Endothelial cell (in vitro differentiated cells): Measurements from ENCODE around the gene MYO9B. TPM values are rescaled to one million over a fixed set of nuclear protein-coding genes. Genes with fewer than 3 reads are reported as not detected.

Source experiments
- DNase-seq: peaks from one replicate; pipeline ENCODE4 v3.0.0; 2021; ENCODE audit warnings: low spot score
- H3K27ac Mint-ChIP-seq: one replicate; pipeline ENCODE4 v1.8.0; 2021; ENCODE audit warnings: mixed read lengths, inconsistent platforms; ENCODE audit not compliant: unreplicated experiment
- H3K27me3 Mint-ChIP-seq: one replicate; pipeline ENCODE4 v1.8.0; 2021; ENCODE audit warnings: mild to moderate bottlenecking, moderate library complexity, mixed read lengths, inconsistent platforms; ENCODE audit not compliant: unreplicated experiment
- H3K36me3 Mint-ChIP-seq: one replicate; pipeline ENCODE4 v1.8.0; 2021; ENCODE audit warnings: mild to moderate bottlenecking, low read depth, mixed read lengths, inconsistent platforms; ENCODE audit not compliant: unreplicated experiment
- H3K4me1 Mint-ChIP-seq: one replicate; pipeline ENCODE4 v1.8.0; 2021; ENCODE audit warnings: mild to moderate bottlenecking, mixed read lengths, inconsistent platforms; ENCODE audit not compliant: unreplicated experiment
- H3K4me3 Mint-ChIP-seq: one replicate; pipeline ENCODE4 v1.8.0; 2021; ENCODE audit warnings: mild to moderate bottlenecking, mixed read lengths, inconsistent platforms; ENCODE audit not compliant: unreplicated experiment
- H3K9me3 Mint-ChIP-seq: one replicate; pipeline ENCODE4 v1.8.0; 2021; ENCODE audit warnings: mixed read lengths, inconsistent platforms; ENCODE audit not compliant: unreplicated experiment
- CTCF ChIP-seq: fragments of 200-600 bp; sonication (generic); IDR thresholded peaks from one replicate; pipeline ENCODE4 v1.5.0; 2021; ENCODE audit warnings: antibody characterized with exemption; ENCODE audit not compliant: unreplicated experiment
- total RNA-seq: library from RNA; stranded (reverse); fragmentation: NEBNext Ultra II Directional; extraction: Animal tissue kit (Norgen Biotek cat#: 25700); gene quantifications from one replicate; pipeline ENCODE4 v1.2.1, GENCODE V29; 2021; ENCODE audit not compliant: unreplicated experiment

The MYO9B gene
- total RNA-seq, 1 donor from 2014 or later, result 62.4 TPM

- Mint-ChIP-seq H3K4me3 (no peak overlapping the region), H3K4me1 (no peaks in the 10 kb centered on the region), H3K27me3 (peaks cover 3% of the 10 kb centered on the region), H3K36me3 (peaks cover 18% of the 10 kb centered on the region), H3K27ac (no peak overlapping the region), H3K9me3 (no peaks in the 10 kb centered on the region)
- no peak for DNase-seq
- TF ChIP-seq CTCF, result no peak
These were observed 79.7 kb downstream of the MYO9B start for GRCh38 chr19:17155251-17155650.

- Mint-ChIP-seq H3K27ac (no peak overlapping the region), H3K36me3 (peaks cover 18% of the 10 kb centered on the region), H3K4me1 (no peaks in the 10 kb centered on the region), H3K4me3 (no peak overlapping the region), H3K27me3 (peaks cover 4% of the 10 kb centered on the region), H3K9me3 (no peaks in the 10 kb centered on the region)
- TF ChIP-seq CTCF, result no peak
- DNase-seq, result no peak
These were observed 80.8 kb downstream of the MYO9B start for GRCh38 chr19:17156296-17156946.

- no peak for DNase-seq
- peaks cover 4% of the 10 kb centered on the region for H3K27me3 Mint-ChIP-seq
- H3K9me3 Mint-ChIP-seq, result no peaks in the 10 kb centered on the region
- TF ChIP-seq CTCF, result no peak
- H3K36me3 Mint-ChIP-seq, result peaks cover 18% of the 10 kb centered on the region
- H3K27ac Mint-ChIP-seq, result no peak overlapping the region
- no peak overlapping the region for H3K4me3 Mint-ChIP-seq
- H3K4me1 Mint-ChIP-seq, result no peaks in the 10 kb centered on the region
These were observed 81.3 kb downstream of the MYO9B start for GRCh38 chr19:17156947-17157302.

- H3K4me3 Mint-ChIP-seq, result no peak overlapping the region
- peaks cover 24% of the 10 kb centered on the region for H3K36me3 Mint-ChIP-seq
- peaks cover 4% of the 10 kb centered on the region for H3K27me3 Mint-ChIP-seq
- no peak for TF ChIP-seq CTCF
- no peaks in the 10 kb centered on the region for H3K9me3 Mint-ChIP-seq
- H3K27ac Mint-ChIP-seq, result no peak overlapping the region
- H3K4me1 Mint-ChIP-seq, result no peaks in the 10 kb centered on the region
- no peak for DNase-seq
These were observed 83.0 kb downstream of the MYO9B start for GRCh38 chr19:17158584-17158983.

GRCh38 chr19:17159466-17160393, 84.2 kb downstream of the MYO9B start:
- TF ChIP-seq CTCF, result no peak
- Mint-ChIP-seq H3K4me1 (no peaks in the 10 kb centered on the region), H3K4me3 (no peak overlapping the region), H3K27ac (no peak overlapping the region), H3K36me3 (peaks cover 29% of the 10 kb centered on the region), H3K9me3 (no peaks in the 10 kb centered on the region), H3K27me3 (peaks cover 1% of the 10 kb centered on the region)
- no peak for DNase-seq
